Renal pelvis (tissue), 4 donors: ENCODE measurements around the gene SRGAP3. TPM values are rescaled to one million over a fixed set of nuclear protein-coding genes. Genes with fewer than 3 reads are reported as not detected.

ENCODE experiments used
- DNase-seq: peaks from one replicate; pipeline ENCODE4 v3.0.0-alpha.2; 2013
- polyA plus RNA-seq, 3 donors: library from polyadenylated mRNA; unstranded; fragments of 120-200 nt; gene quantifications; one replicate each; pipeline ENCODE4 v1.2.1, GENCODE V29; 2013; ENCODE audit not compliant: insufficient read length in 3 of 3

The SRGAP3 gene
- polyA plus RNA-seq, 3 donors = 15.3 to 22.8 (median 18.9) TPM

GRCh38 chr3:9226326-9226725, 23.1 kb downstream of the SRGAP3 start:
- DNase-seq = no peak

GRCh38 chr3:9225268-9225667, 24.2 kb downstream of the SRGAP3 start:
- no peak for DNase-seq

- no peak for DNase-seq
These were observed 25.0 kb downstream of the SRGAP3 start for GRCh38 chr3:9224490-9224889.

GRCh38 chr3:9223672-9224071, 25.8 kb downstream of the SRGAP3 start:
- no peak for DNase-seq

- DNase-seq = no peak
These were observed 26.3 kb downstream of the SRGAP3 start for GRCh38 chr3:9222956-9223639.

- no peak for DNase-seq
These were observed 27.4 kb downstream of the SRGAP3 start for GRCh38 chr3:9222049-9222448.

- DNase-seq = no peak
These were observed 31.0 kb downstream of the SRGAP3 start for GRCh38 chr3:9218514-9218846.

GRCh38 chr3:9217784-9218513, 31.5 kb downstream of the SRGAP3 start:
- DNase-seq = no peak

GRCh38 chr3:9216736-9217135, 32.7 kb downstream of the SRGAP3 start:
- no peak for DNase-seq

GRCh38 chr3:9214599-9214998, 34.8 kb downstream of the SRGAP3 start:
- no peak for DNase-seq

GRCh38 chr3:9214185-9214584, 35.3 kb downstream of the SRGAP3 start:
- DNase-seq = no peak

GRCh38 chr3:9213019-9213634, 36.3 kb downstream of the SRGAP3 start:
- no peak for DNase-seq

GRCh38 chr3:9211155-9211950, 38.1 kb downstream of the SRGAP3 start:
- DNase-seq = no peak

GRCh38 chr3:9209777-9210176, 39.7 kb downstream of the SRGAP3 start:
- no peak for DNase-seq

- DNase-seq = no peak
These were observed 40.8 kb downstream of the SRGAP3 start for GRCh38 chr3:9208605-9209152.

- no peak for DNase-seq
These were observed 42.2 kb downstream of the SRGAP3 start for GRCh38 chr3:9207116-9207763.

GRCh38 chr3:9206287-9206686, 43.2 kb downstream of the SRGAP3 start:
- DNase-seq = no peak

GRCh38 chr3:9205345-9206143, 43.9 kb downstream of the SRGAP3 start:
- no peak for DNase-seq

GRCh38 chr3:9204253-9204992, 45.0 kb downstream of the SRGAP3 start:
- DNase-seq = peak; percentile 48

GRCh38 chr3:9203317-9203716, 46.1 kb downstream of the SRGAP3 start:
- no peak for DNase-seq
